Subcutaneous adipose tissue (tissue), 4 donors: ENCODE results near the gene MBLAC1. TPM values are rescaled to one million over a fixed set of nuclear protein-coding genes. Genes with fewer than 3 reads are reported as not detected.

Experiments
- CTCF ChIP-seq: fragments of 450-650 bp; IDR thresholded peaks from one replicate; pipeline ENCODE4 v1.5.1; 2016; ENCODE audit warnings: low read depth, mild to moderate bottlenecking, control low read depth, antibody characterized with exemption, moderate library complexity
- total RNA-seq, 4 donors: library from RNA; depleted of rRNA; stranded (reverse); fragments of >200 nt; gene quantifications; one replicate each; pipeline ENCODE4 v1.1.0, GENCODE V29; 2016

The MBLAC1 gene
- total RNA-seq, 4 donors from 2014 or later: 0.66 to 2.7 (median 2.3) TPM

GRCh38 chr7:100152937-100153666, 26.3 kb downstream of the MBLAC1 start:
- no peak for TF ChIP-seq CTCF

- no peak for TF ChIP-seq CTCF
Measured at GRCh38 chr7:100153708-100154535, 27.2 kb downstream of the MBLAC1 start.

- no peak for TF ChIP-seq CTCF
Measured at GRCh38 chr7:100154651-100155491, 28.1 kb downstream of the MBLAC1 start.

- TF ChIP-seq CTCF: no peak
Measured at GRCh38 chr7:100155553-100156317, 29.0 kb downstream of the MBLAC1 start.

- no peak for TF ChIP-seq CTCF
Measured at GRCh38 chr7:100156331-100157068, 29.7 kb downstream of the MBLAC1 start.

- no peak for TF ChIP-seq CTCF
Measured at GRCh38 chr7:100157069-100157333, 30.2 kb downstream of the MBLAC1 start.
